Epidermal melanocyte (primary cell): ENCODE results near the gene ANXA10.
"Not testable (repeated sequence)": the region's sequence is repeated elsewhere in the genome, so short reads cannot be mapped to it uniquely, and the experiment has no call there.

Experiments
- DNase-seq: peaks from one replicate; pipeline ENCODE4 v3.0.0; 2011; ENCODE audit warnings: low spot score; ENCODE audit not compliant: insufficient read length

ANXA10 gene, protein sequence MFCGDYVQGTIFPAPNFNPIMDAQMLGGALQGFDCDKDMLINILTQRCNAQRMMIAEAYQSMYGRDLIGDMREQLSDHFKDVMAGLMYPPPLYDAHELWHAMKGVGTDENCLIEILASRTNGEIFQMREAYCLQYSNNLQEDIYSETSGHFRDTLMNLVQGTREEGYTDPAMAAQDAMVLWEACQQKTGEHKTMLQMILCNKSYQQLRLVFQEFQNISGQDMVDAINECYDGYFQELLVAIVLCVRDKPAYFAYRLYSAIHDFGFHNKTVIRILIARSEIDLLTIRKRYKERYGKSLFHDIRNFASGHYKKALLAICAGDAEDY

DNA sequence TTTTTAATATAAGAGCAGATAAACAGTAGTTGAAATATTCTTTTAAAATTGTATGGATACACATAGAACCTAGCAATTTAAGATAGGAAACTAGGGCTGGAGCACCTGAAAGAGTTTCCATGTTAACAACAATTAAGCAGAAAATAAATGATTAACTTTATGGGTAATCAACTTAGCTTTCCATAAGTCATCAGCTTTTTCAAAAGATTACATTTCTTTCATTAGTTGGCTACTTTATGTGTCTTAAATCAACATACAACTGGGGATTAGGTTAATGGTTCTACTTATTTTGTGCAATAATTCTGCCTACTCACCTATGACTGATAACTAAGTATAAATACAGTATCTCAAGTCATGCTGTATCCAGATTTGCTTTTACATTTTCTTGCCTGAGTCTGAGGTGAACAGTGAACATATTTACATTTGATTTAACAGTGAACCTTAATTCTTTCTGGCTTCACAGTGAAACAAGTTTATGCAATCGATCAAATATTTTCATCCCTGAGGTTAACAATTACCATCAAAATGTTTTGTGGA is at the start of gene ANXA10:
Gene ANXA10 (plus strand): TSS at position 362 of the 537 bp plus-strand sequence. CDS start 164 bp downstream, at position 526.
- DNase-seq: no peak

DNA sequence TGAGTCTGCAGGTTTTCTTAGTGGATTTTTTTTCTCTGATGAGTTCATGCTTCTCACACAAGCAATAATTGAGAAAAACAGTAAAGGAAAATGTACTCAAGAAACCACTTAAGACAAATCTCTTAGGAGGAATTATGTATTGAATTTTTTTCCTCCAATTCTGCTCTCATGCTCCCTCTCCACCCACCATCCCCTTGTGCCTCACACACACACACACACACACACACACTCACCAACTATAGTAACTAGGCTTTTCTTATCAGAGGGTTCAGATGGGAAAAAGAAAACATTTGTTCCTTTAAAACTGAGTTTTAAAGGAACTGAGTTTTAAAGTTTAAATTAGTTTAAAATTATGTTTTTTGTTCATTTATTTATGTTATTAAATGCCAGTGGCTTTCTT is 47.0 kb upstream of the ANXA10 start:
- DNase-seq: no peak

DNA sequence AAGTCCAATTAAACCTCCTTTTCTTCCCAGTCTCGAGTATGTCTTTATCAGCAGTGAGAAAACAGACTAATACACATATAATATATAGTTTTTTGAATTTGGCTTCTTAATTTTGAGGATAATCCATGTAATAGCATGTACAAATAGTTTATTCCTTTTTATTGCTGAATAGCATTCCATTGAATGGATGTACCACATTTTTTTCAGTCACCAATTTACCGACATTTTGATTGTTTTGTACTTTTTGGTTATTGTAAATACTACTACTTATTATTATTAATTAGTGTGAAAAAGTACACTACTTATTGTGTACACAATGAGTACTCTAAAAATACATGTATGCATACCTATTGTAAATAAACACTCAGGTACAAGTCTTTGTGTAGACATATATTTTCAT is 42.3 kb upstream of the ANXA10 start:
- no peak for DNase-seq

DNA sequence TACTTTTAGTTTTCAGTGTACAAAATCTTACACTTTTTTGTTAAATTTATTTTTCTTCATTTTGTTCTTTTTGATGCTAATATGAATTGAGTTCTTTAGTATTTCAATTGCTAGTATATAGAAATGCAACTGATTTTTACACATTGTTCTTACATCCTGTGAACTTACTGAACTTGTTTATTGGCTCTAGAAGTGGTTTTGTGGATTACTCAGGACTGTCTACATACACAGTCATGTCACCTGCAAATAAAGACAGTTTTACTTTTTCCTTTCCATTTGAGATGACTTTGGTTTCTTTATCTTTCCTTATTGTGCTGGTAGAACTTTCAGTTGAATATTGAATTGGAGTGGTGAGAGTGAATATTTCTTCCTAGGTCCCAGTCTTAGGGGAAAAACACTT is 40.8 kb upstream of the ANXA10 start:
- DNase-seq: no peak

DNA sequence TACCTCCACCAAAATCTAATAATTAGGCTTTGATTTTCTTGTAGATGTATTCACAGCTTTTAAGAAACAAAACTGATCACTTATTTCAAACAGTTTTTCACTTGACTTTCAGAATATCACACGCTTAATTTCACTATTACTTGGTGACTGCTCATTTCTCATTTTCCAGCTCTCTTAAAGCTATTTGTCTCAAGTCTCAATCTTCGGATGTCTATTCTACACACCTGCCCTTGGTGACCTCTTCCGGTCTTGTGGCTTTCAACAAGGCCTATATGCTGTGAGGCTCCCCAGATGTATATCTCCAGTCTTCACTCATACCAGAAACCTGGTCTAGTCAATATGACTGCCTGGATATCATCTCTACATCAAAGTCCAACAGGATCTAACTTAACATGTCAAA is 34.9 kb upstream of the ANXA10 start:
- no peak for DNase-seq

DNA sequence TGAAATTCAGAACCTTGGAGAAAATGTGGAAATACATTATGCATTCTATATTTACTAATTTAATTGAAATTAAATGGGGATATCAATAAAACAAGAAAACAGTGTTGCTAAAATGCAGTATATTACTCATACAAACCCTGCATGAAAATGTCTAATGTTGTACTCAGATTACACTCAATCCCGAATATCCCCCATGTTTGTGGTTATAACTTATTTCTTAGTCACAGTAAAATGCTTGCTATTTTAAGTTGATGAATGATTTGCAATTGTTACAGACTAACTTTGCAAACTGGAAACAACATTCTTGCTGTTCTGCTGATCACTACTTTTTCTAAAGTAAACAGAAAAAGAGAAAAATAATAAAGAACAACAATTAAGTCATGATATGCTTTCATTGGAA is 33.1 kb upstream of the ANXA10 start:
- DNase-seq: no peak

DNA sequence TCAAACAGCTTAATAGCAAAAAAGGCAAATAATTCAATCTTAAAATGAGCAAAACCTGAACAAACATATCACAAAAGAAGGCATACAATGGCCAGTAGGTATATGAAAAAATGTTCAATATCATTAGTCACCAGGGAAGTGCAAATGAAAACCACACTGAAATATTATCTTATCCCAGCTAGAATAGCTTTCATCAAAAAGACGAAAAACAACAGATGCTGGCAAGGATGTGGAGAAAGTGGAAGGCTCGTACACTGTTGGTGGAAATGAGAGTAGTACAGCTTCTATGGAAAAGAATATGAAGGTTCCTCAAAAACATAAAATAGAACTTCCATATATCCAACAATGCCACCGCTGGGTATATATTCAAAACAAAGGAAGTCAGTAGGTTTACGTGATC is 29.3 kb upstream of the ANXA10 start:
- DNase-seq: no peak

DNA sequence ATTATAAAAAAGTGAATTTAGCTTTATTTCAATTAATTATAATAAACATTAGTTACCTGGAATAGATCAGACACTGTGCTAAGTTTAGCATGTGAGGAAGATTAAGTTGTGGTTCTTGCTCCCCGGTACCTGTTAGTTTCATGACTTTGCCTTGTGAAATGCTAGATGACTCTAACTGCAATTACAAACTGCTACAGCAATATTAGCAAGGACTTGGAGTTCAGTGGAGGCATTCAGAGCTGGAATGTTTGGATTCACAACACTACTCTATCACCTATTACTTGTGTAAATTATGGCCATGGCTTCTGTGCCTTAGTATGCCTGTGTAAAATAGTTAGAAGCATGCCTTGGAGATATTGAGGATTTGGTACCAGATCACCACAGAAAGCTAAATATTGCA is 21.4 kb upstream of the ANXA10 start:
- no peak for DNase-seq

DNA sequence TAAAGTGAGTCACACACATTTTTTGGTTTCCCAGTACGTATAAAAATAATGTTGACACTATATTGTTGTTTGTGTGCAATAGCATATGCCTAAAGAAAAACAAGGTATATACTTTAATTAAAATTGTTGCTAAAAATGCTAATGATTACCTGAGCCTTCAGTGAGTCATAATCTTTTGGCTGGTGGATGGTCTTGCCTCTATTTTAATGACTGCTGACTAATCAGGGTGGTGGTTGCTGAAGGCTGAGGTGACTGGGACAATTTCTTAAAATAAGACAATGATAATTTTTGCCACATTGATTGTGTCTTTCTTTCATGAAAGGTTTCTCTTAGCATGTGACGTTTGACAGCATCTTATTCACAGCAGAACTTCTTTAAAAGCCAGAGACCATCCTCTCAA is 21.0 kb upstream of the ANXA10 start:
- no peak for DNase-seq

DNA sequence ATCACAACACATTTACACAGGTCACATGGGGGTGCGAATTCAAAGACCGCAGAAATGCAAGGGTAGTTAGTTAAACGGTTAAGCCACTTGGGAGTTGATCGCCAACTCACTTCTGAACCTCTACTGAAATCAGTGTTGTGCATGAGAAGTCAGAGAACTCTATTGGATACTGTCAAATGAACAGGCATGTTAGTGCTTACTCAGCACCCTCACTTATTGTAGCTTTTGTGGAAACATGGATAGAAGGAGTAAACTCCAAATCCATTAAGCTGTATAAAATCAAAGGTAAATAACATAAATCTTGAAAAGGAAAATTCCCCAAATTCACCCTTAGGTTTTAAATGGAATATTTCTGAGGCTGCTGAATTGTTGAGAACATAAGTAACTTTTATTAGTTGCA is 17.5 kb upstream of the ANXA10 start:
- DNase-seq: no peak

DNA sequence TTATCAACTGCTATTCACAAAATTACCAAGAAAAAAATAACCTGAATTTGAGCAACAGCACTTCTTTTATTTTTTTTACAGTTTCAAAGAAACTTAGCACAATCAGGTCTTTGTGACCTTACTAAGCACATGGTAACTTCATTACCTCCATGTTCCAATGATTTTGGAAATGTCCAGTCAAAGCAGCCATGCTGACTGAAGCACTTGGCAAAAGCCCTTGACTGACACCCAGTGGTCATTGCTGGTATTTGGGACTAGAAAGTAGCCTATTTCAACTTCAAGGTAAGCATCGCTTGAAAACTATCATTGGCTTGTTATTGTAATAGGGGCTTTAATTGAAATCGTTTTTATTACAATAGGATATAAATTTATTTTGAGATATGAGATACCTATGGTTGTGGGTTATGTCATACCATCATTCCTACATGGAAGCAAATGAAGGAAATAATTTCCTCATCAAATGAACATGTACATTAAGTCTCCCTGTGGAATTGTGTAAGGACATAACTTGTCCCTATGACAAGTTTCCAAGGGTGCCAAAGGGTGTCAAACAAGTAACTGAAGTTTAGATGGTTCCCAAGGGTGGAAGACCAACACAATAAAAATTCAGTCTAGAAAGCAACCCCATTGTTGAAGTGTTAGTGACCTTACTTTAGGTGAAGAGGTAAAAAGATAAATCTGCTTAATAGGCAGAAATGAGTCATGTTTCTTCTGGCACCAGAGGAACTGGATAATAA is 15.2 kb upstream of the ANXA10 start:
- DNase-seq: peak; percentile 24

DNA sequence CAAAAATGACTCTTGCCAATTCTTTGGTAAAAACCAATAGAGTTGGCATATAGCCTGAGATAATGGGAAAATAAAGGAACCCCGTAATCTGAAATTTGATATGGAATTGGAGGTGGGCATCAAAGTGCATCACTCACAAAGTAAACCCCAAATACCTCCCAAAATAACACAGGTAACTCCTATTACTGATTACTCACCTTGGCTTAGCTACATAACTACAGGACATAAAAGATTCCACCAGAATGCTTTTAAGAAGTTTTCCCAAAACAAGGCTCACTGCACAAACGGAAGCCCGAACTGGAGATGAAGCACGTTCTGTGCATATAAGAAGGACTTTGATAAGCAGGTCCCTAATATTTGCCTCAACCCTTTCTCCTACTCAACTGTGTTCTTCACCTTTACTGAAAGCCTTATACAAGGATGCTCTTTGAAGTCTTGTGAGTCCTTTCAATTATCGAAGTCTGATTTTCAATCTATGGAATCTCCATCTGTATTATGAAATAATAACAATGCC is 14.6 kb upstream of the ANXA10 start:
- DNase-seq: no peak

DNA sequence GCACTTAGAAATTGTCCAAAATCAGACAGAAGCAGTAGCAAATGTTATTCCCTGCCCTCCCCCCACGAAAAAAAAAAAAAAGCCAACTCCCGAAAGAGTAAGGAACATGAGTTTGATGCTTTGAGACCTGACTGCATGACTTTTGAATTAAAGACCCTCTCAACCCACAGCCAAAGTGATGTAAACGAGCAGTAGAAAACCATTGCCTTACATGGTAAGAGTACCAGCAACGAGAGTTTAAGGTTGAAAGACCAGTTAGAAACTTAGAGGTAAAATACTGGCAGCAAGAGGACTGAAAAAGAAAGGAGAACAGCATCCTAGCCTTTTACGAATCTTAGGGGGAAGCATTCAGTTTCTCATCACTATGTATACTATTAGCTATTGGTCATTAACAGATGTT is 10.0 kb upstream of the ANXA10 start:
- no peak for DNase-seq

DNA sequence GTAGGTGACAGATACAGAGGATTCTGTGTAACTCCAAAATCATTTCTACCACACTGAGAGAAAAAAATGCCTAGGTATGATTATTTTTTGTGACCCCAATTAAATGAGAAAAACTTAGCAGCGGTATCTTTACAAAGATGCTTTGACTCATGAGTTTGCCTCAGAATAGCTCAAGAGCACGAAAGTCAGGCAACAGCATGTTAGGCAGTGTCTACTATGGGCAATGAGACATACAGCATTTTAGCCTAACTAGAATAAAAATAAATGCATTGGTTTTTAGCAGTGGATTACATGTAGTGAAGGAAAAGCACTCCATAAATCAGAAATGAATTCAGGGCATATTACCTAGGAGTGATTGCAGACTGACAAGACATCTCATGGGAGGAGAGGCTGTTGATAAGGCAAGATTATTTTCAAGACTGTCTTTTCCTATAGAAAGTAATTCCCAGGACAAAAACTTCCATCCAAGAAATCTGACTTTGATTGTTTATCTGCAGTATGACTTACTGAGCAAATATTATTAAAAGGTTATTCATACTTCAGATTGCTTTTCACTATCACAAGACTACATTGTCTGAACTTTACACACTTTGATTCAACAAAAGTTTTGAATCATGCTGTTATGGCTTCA is 3.6 kb downstream of the ANXA10 start:
- no peak for DNase-seq

DNA sequence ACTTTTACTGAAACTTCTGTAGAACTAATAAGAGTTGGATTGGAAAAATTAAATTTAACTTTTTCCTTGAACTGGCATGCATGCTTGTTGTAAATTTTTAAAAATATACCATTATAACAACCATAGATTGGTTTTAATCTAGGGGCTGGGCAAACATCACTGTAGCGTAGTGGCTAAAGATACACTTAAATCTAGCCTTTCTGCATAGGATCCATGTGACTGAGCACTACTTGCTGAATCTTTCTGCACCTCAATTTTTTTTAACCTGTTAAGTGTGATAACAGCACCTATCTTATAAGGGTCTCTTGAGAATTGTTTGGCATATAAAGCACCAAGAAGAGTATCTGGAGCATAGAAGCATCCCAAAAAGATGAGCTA is 4.1 kb downstream of the ANXA10 start:
- no peak for DNase-seq

DNA sequence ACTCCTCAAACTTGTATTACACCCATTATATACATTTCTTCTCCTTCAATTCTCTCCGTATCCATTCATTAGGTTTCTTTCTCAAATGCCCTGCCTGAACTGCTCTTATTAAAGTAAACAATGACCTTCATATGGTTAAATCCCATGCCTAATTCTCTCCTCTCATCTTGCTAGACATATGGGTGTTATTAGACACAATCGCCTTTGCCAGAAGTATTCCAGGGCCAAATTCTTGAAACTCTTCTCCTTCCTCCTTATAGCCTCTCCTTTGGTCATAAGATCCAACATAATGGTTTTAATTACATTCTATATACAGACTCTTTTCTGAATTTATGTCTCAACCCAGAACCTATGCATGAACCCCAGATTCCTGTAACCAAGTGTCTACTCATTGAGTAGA is 4.8 kb downstream of the ANXA10 start:
- no peak for DNase-seq

DNA sequence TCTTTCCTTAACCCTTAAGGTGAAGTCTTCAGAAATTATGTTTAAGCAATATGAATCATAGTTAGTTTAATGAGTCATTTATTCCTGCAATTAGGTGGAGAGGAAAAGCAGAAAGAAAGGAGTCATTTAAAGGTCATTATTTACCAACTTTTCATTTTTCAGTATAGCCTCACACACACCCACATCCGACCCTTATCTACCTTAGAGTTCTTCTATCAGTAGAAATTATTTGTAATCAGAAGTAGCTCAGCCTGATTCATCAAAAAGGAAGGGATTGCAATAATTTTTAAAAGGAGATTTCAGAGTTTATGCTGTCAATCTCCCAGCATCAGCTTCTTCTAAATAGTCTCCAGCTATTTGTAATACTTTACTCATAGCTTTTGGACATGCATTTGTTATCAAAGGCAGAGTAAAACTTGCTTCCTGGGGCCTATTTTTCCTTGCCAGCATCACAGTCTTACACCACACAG is 5.9 kb downstream of the ANXA10 start:
- no peak for DNase-seq

DNA sequence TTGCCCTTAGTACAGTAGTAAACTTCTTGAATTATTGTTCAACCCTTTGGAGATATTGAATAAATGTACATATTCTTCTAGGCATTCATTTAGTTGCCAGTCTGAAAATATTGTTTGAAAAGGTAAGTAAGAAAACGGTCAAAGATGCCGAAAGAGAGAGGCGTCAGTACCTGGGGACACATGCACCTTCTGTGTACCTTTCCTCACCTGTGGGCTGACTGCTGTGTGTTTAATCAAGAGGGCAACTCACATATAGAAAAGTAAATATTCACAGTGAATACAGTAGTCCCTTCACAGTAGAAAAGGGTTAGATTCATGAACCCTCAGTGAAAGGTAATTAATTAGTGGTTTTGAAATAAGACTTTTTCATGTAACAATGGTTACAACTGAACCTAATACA is 6.9 kb downstream of the ANXA10 start:
- DNase-seq: no peak

DNA sequence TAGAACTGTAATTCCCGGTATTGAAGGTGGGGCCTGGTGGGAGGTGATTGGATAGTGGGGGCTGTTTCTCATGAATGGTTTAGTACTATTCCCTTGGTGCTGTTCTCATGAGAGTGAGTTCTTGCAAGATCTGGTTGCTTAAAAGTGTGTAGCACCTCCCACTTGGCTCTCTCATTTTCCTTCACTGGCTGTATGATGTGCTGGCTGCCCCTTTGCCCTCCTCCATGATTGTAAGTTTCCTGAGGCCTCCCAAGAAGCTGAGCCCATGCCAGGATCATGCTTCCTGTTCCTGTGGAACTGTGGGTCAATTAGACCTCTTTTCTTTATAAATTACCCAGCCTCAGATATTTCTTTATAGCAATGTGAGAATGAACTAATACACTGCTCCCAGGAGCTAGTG is 8.7 kb downstream of the ANXA10 start:
- no peak for DNase-seq

DNA sequence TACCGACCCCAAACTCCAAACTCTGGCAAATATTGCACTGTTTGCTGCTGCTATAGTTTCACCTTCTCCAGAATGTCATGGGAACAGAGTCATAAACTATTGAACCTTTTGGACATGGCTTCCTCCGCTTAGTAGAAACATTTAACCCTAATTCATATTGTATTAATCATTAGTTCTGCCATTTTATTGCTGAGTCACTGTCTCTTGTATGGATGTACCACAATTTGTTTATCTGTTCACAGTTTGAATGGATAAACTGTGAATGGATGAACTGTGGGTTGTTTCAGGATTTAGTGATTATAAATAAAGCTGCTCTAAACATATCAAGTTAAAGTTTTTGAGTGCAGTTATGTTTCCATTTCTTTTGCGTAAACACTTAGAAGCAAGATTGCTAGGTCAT is 10.1 kb downstream of the ANXA10 start:
- no peak for DNase-seq

DNA sequence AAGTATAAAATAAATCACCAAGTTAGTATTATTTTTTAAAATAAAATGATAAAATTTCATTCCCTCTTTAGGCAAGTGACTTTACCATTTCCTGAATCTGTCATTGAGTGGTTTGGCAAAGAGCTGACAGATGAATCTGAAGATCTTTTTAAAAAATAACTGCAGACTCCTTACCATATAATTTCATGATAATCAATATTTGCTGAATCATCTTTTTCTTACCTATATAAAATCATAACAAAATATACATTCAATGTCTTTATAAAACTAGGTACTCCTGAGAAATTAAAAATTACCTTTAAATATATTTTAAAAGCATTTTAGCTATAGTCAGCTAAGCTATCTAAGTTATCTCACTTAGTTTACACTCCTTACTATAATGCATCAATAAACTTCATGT is 17.2 kb downstream of the ANXA10 start:
- no peak for DNase-seq

DNA sequence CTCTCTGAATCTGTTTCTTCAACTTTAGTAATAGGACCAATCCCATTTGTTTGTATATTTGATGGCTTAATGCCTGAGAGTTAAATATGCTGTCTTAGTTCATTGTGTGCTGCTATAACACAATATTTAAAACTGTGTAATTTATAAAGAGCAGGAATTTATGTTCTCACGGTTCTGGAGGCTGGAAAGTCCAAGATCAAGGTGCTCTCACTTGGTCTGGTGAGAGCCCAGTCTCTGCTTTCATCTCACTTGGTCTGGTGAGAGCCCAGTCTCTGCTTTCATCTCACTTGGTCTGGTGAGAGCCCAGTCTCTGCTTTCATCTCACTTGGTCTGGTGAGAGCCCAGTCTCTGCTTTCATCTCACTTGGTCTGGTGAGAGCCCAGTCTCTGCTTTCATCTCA is 20.7 kb downstream of the ANXA10 start:
- not testable (repeated sequence) for DNase-seq
